ENCODE data around the gene FAM135A.

- TF ChIP-seq POLR2AphosphoS5 (IDR thresholded peaks at IDR 0.05; ENCODE audit: borderline replicate concordance, low read depth, low read length) (no peak), EZH2 (IDR thresholded peaks at IDR 0.05) (no peak)
Observed at GRCh38 chr6:70574643-70575042, 161.3 kb downstream of the FAM135A start.

Data from SK-N-MC (cell line).